H9 (cell line): Measurements from ENCODE around the gene ARID3A. TPM values are rescaled to one million over a fixed set of nuclear protein-coding genes. Genes with fewer than 3 reads are reported as not detected.

Experiments
- DNase-seq: peaks from one replicate; pipeline ENCODE4 v3.0.0-alpha.2; 2017
- H2AFZ ChIP-seq: one replicate; pipeline ENCODE4 v1.6.1; 2013; ENCODE audit warnings: mild to moderate bottlenecking, low read length, control low read depth, moderate library complexity
- H2AK5ac ChIP-seq: 2 replicates; pipeline ENCODE4 v1.6.1; 2013; ENCODE audit warnings: low read length, control low read depth, mixed read lengths; ENCODE audit not compliant: insufficient read length
- H2BK120ac ChIP-seq: one replicate; pipeline ENCODE4 v1.6.1; 2013; ENCODE audit warnings: low read depth, mild to moderate bottlenecking, low read length, control low read depth, inconsistent platforms; ENCODE audit not compliant: poor library complexity, severe bottlenecking
- H2BK12ac ChIP-seq: 2 replicates; pipeline ENCODE4 v1.6.1; 2013; ENCODE audit warnings: low read length, control low read depth, mixed read lengths, low read depth; ENCODE audit not compliant: insufficient read length
- H2BK15ac ChIP-seq: 2 replicates; pipeline ENCODE4 v1.6.1; 2013; ENCODE audit warnings: low read depth, low read length, control low read depth
- H2BK20ac ChIP-seq: one replicate; pipeline ENCODE4 v1.6.1; 2013; ENCODE audit warnings: low read depth, mild to moderate bottlenecking, low read length, control low read depth, inconsistent platforms; ENCODE audit not compliant: poor library complexity, severe bottlenecking
- H2BK5ac ChIP-seq: 2 replicates; pipeline ENCODE4 v1.6.1; 2013; ENCODE audit warnings: low read length, control low read depth, mixed read lengths; ENCODE audit not compliant: insufficient read length
- H3K14ac ChIP-seq: 2 replicates; pipeline ENCODE4 v1.6.1; 2013; ENCODE audit warnings: low read length, control low read depth; ENCODE audit not compliant: insufficient read depth
- H3K18ac ChIP-seq: 2 replicates; pipeline ENCODE4 v1.6.1; 2013; ENCODE audit warnings: low read depth, mild to moderate bottlenecking, mixed read lengths, low read length, control low read depth; ENCODE audit not compliant: insufficient read length
- H3K23ac ChIP-seq: 2 replicates; pipeline ENCODE4 v1.6.1; 2013; ENCODE audit warnings: low read length, control low read depth, mixed read lengths, low read depth; ENCODE audit not compliant: insufficient read length
- H3K23me2 ChIP-seq: 2 replicates; pipeline ENCODE4 v1.6.1; 2013; ENCODE audit warnings: low read depth, mild to moderate bottlenecking, mixed read lengths, low read length, control low read depth; ENCODE audit not compliant: insufficient read length, poor library complexity, severe bottlenecking
- H3K27ac ChIP-seq: 2 replicates; pipeline ENCODE4 v1.5.1; 2013; ENCODE audit warnings: low read length, control low read depth, mixed read lengths, low read depth; ENCODE audit not compliant: insufficient read length
- H3K27me3 ChIP-seq: 2 replicates; pipeline ENCODE4 v1.6.1; 2013; ENCODE audit warnings: low read length, control low read depth, inconsistent platforms; ENCODE audit not compliant: insufficient read depth
- H3K4ac ChIP-seq: 2 replicates; pipeline ENCODE4 v1.6.1; 2013; ENCODE audit warnings: low read depth, mild to moderate bottlenecking, control low read depth, inconsistent platforms, low read length, moderate library complexity
- H3K4me1 ChIP-seq: 2 replicates; pipeline ENCODE4 v1.6.1; 2013; ENCODE audit warnings: low read length, control low read depth, inconsistent platforms; ENCODE audit not compliant: insufficient read depth
- H3K4me2 ChIP-seq: 2 replicates; pipeline ENCODE4 v1.6.1; 2013; ENCODE audit warnings: low read length, control low read depth, mixed read lengths; ENCODE audit not compliant: insufficient read length, insufficient read depth
- H3K56ac ChIP-seq: 2 replicates; pipeline ENCODE4 v1.6.1; 2013; ENCODE audit warnings: low read depth, mild to moderate bottlenecking, mixed read lengths, low read length, control low read depth; ENCODE audit not compliant: insufficient read length
- H3K79me1 ChIP-seq: 2 replicates; pipeline ENCODE4 v1.6.1; 2013; ENCODE audit warnings: low read depth, mild to moderate bottlenecking, moderate library complexity, low read length, control low read depth, inconsistent platforms; ENCODE audit not compliant: insufficient read depth, poor library complexity, severe bottlenecking
- H3K79me2 ChIP-seq: 2 replicates; pipeline ENCODE4 v1.6.1; 2013; ENCODE audit warnings: low read length, control low read depth, inconsistent platforms; ENCODE audit not compliant: insufficient read depth
- H3K9ac ChIP-seq: 2 replicates; pipeline ENCODE4 v1.6.1; 2013; ENCODE audit warnings: low read length, control low read depth, mixed read lengths; ENCODE audit not compliant: insufficient read length; ENCODE audit errors: extremely low read depth
- H3K9me3 ChIP-seq: one replicate; pipeline ENCODE4 v1.6.1; 2013; ENCODE audit warnings: low read depth, low read length, inconsistent platforms; ENCODE audit not compliant: control insufficient read depth
- H3T11ph ChIP-seq: one replicate; pipeline ENCODE4 v1.6.1; 2013; ENCODE audit warnings: mild to moderate bottlenecking, low read length, control low read depth, inconsistent platforms
- H4K20me1 ChIP-seq: one replicate; pipeline ENCODE4 v1.6.1; 2013; ENCODE audit not compliant: control insufficient read depth, insufficient read length, insufficient read depth
- H4K5ac ChIP-seq: 2 replicates; pipeline ENCODE4 v1.6.1; 2013; ENCODE audit warnings: low read depth, mild to moderate bottlenecking, mixed read lengths, low read length, control low read depth; ENCODE audit not compliant: insufficient read length
- H4K8ac ChIP-seq: replicated peaks from 2 replicates; pipeline ENCODE4 v1.6.1; 2013; ENCODE audit warnings: low read length, control low read depth, mixed read lengths, low read depth; ENCODE audit not compliant: insufficient read length
- H4K91ac ChIP-seq: 2 replicates; pipeline ENCODE4 v1.6.1; 2013; ENCODE audit warnings: low read depth, mild to moderate bottlenecking, moderate library complexity, mixed read lengths, low read length, control low read depth; ENCODE audit not compliant: insufficient read length
- H3K27ac Mint-ChIP-seq, 3 experiments: 2 replicates in 2 of 3; 3 replicates in 1 of 3; pipeline ENCODE4 v1.8.0; 2020 to 2021; ENCODE audit warnings: mixed read lengths in 3 of 3, mild to moderate bottlenecking in 1 of 3, moderate library complexity in 1 of 3
- H3K27me3 Mint-ChIP-seq: 2 replicates; pipeline ENCODE4 v1.8.0; 2021; ENCODE audit warnings: low read depth, mild to moderate bottlenecking, moderate library complexity, mixed read lengths
- H3K36me3 Mint-ChIP-seq, 3 experiments: 2 replicates in 2 of 3; 3 replicates in 1 of 3; pipeline ENCODE4 v1.8.0; 2020 to 2021; ENCODE audit warnings: low read depth in 3 of 3, mixed read lengths in 3 of 3; ENCODE audit not compliant: insufficient read depth in 1 of 3
- H3K4me1 Mint-ChIP-seq, 2 experiments: 2 replicates each; pipeline ENCODE4 v1.8.0; 2020; ENCODE audit warnings: mixed read lengths in 2 of 2
- H3K4me3 Mint-ChIP-seq, 2 experiments: 2 replicates in 1 of 2; 3 replicates in 1 of 2; pipeline ENCODE4 v1.8.0; 2020 to 2021; ENCODE audit warnings: mild to moderate bottlenecking in 2 of 2, mixed read lengths in 2 of 2, moderate library complexity in 1 of 2
- H3K9me3 Mint-ChIP-seq, 2 experiments: 2 replicates in 1 of 2; 3 replicates in 1 of 2; pipeline ENCODE4 v1.8.0; 2020; ENCODE audit warnings: mild to moderate bottlenecking in 2 of 2, mixed read lengths in 2 of 2, moderate library complexity in 1 of 2
- WGBS: extraction: QIAGEN DNeasy Blood & Tissue Kit; methylation state at CpG from one replicate; pipeline ENCODE4 v1.1.7; 2013; ENCODE audit warnings: missing lambda C conversion rate, low lambda C conversion rate, mixed read lengths; ENCODE audit not compliant: insufficient read length; ENCODE audit errors: extremely low coverage; 5-methylcytosine and 5-hydroxymethylcytosine counted together
- total RNA-seq: library from RNA; stranded (reverse); gene quantifications from 2 replicates; pipeline ENCODE4 v1.2.1, GENCODE V29; 2021
- TF ChIP-seq, protein P1 (sequence below): fragments of 200-600 bp; sonication (generic); conservative IDR thresholded peaks from 3 replicates; pipeline ENCODE4 v1.8.0; 2021; ENCODE audit warnings: antibody characterized with exemption, mild to moderate bottlenecking

The ARID3A gene
- total RNA-seq, 1 experiment from 2014 or later, result 98.3 TPM

DNA sequence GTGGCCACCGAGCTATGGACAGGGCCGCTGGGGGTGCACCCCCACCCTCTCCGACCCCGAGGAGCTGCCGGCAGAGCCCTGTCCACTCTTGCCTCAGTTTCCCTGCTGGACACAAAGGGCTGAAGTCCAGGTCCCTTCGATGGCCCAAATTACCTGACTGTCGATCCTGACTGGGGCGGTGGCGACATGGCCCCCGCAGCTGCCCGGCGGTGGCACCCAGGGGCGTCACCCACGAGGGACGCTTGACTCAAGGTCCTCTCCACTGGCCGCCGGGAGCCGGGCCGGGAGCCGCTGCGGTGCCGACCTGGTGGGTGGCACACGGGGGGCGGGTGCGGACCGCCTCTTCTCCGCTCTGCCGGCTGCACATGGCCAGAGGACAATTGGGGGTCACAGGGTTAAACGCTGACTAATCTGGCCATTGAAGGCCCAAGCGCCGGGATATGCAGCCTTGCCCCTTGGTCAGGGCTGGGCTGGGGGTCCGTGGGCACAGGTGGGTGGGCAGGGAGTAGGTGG is 16.4 kb downstream of the ARID3A start:
- Histone ChIP-seq H2BK5ac (no peak overlapping the region), H2BK20ac (no peak overlapping the region), H2BK120ac (no peak overlapping the region), H2BK15ac (no peak overlapping the region), H3K79me1 (no peaks in the 10 kb centered on the region), H3K56ac (no peak overlapping the region), H3K9me3 (no peaks in the 10 kb centered on the region), H3K27me3 (no peaks in the 10 kb centered on the region), H3K23me2 (no peaks in the 10 kb centered on the region), H3T11ph (no peak overlapping the region), H3K4me2 (no peak overlapping the region), H3K4ac (no peak overlapping the region), H2AFZ (no peak overlapping the region), H3K14ac (no peak overlapping the region), H2BK12ac (no peak overlapping the region), H2AK5ac (no peak overlapping the region), H3K23ac (no peak overlapping the region), H4K91ac (no peak overlapping the region), H3K79me2 (peaks cover 7% of the 10 kb centered on the region; the same call in 1 of the 2 replicates), H4K5ac (no peak overlapping the region), H3K9ac (no peak overlapping the region), H3K18ac (no peak overlapping the region), H3K27ac (no peak overlapping the region), H4K20me1 (peaks cover 8% of the 10 kb centered on the region), H3K4me1 (no peaks in the 10 kb centered on the region), H4K8ac (no peak overlapping the region)
- WGBS, result no CpG with 5 or more reads among the region's 32 CpGs
- TF ChIP-seq, protein P1, sequence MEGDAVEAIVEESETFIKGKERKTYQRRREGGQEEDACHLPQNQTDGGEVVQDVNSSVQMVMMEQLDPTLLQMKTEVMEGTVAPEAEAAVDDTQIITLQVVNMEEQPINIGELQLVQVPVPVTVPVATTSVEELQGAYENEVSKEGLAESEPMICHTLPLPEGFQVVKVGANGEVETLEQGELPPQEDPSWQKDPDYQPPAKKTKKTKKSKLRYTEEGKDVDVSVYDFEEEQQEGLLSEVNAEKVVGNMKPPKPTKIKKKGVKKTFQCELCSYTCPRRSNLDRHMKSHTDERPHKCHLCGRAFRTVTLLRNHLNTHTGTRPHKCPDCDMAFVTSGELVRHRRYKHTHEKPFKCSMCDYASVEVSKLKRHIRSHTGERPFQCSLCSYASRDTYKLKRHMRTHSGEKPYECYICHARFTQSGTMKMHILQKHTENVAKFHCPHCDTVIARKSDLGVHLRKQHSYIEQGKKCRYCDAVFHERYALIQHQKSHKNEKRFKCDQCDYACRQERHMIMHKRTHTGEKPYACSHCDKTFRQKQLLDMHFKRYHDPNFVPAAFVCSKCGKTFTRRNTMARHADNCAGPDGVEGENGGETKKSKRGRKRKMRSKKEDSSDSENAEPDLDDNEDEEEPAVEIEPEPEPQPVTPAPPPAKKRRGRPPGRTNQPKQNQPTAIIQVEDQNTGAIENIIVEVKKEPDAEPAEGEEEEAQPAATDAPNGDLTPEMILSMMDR, result no peak
- 0 out of 4 replicates have a peak, but pooled peaks cover 0 to 3% of the 10 kb centered on the region in 2 experiments for H3K4me1 Mint-ChIP-seq
- no peak for DNase-seq
- peaks cover 19 to 42% (median 41%) of the 10 kb centered on the region in 3 experiments; a peak in 6 of 7 replicates for H3K36me3 Mint-ChIP-seq
- H3K27me3 Mint-ChIP-seq, result no peaks in the 10 kb centered on the region; the same call in 1 of the 2 replicates
- no peaks in the 10 kb centered on the region for H3K9me3 Mint-ChIP-seq
- H3K27ac Mint-ChIP-seq, result no peak overlapping the region
- H3K4me3 Mint-ChIP-seq, result no peak overlapping the region
